Neutrophil (primary cell): ENCODE results near the gene MIS12.

Experiments
- H3K27ac ChIP-seq: fragments of 200-600 bp; sonication (generic); 2 replicates; pipeline ENCODE4 v1.5.1; 2016; ENCODE audit warnings: mild to moderate bottlenecking, moderate library complexity
- H3K27me3 ChIP-seq: fragments of 200-600 bp; sonication (generic); 2 replicates; pipeline ENCODE4 v1.6.0; 2016; ENCODE audit warnings: mild to moderate bottlenecking
- H3K36me3 ChIP-seq: fragments of 200-600 bp; sonication (generic); 2 replicates; pipeline ENCODE4 v1.5.1; 2017
- H3K4me1 ChIP-seq, 2 experiments: fragments of 200-600 bp in 1 of 2; sonication (generic) in 1 of 2; 1 replicate in 1 of 2; 2 replicates in 1 of 2; pipeline versions ENCODE4 v1.5.1 to v1.6.1; 2013 to 2016; ENCODE audit warnings: low read depth in 1 of 2, low read length in 1 of 2, mild to moderate bottlenecking in 1 of 2, moderate library complexity in 1 of 2; ENCODE audit not compliant: control insufficient read depth in 1 of 2, insufficient read depth in 1 of 2
- H3K4me3 ChIP-seq, 2 experiments: fragments of 200-600 bp in 1 of 2; sonication (generic) in 1 of 2; 1 replicate in 1 of 2; 2 replicates in 1 of 2; pipeline ENCODE4 v1.5.1; 2013 to 2016; ENCODE audit warnings: low read depth in 1 of 2, low read length in 1 of 2, mild to moderate bottlenecking in 1 of 2, moderate library complexity in 1 of 2
- H3K9me3 ChIP-seq: fragments of 200-600 bp; sonication (generic); 2 replicates; pipeline ENCODE4 v1.5.1; 2016
- TF ChIP-seq, protein P1 (sequence below): fragments of 200-600 bp; sonication (generic); IDR thresholded peaks from 2 replicates; pipeline ENCODE4 v1.5.1; 2016; ENCODE audit warnings: antibody characterized with exemption

Gene MIS12

GRCh38 chr17:5468075-5468473 is 18.3 kb upstream of the MIS12 start:
- Histone ChIP-seq H3K4me1 (peaks cover 27 to 29% of the 10 kb centered on the region in 2 experiments), H3K27me3 (no peaks in the 10 kb centered on the region), H3K27ac (peak overlapping the region; percentile 71), H3K9me3 (no peaks in the 10 kb centered on the region), H3K36me3 (peaks cover 10% of the 10 kb centered on the region), H3K4me3 (peak overlapping the region; percentile 81 to 95)
- TF ChIP-seq, protein P1, sequence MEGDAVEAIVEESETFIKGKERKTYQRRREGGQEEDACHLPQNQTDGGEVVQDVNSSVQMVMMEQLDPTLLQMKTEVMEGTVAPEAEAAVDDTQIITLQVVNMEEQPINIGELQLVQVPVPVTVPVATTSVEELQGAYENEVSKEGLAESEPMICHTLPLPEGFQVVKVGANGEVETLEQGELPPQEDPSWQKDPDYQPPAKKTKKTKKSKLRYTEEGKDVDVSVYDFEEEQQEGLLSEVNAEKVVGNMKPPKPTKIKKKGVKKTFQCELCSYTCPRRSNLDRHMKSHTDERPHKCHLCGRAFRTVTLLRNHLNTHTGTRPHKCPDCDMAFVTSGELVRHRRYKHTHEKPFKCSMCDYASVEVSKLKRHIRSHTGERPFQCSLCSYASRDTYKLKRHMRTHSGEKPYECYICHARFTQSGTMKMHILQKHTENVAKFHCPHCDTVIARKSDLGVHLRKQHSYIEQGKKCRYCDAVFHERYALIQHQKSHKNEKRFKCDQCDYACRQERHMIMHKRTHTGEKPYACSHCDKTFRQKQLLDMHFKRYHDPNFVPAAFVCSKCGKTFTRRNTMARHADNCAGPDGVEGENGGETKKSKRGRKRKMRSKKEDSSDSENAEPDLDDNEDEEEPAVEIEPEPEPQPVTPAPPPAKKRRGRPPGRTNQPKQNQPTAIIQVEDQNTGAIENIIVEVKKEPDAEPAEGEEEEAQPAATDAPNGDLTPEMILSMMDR, result no peak

GRCh38 chr17:5472511-5472910 is 13.9 kb upstream of the MIS12 start:
- Histone ChIP-seq H3K4me1 (peaks cover 17% of the 10 kb centered on the region in 2 experiments), H3K27ac (no peak overlapping the region), H3K4me3 (no peak overlapping the region), H3K9me3 (no peaks in the 10 kb centered on the region), H3K36me3 (peaks cover 50% of the 10 kb centered on the region), H3K27me3 (no peaks in the 10 kb centered on the region)
- TF ChIP-seq, protein P1, result no peak

DNA sequence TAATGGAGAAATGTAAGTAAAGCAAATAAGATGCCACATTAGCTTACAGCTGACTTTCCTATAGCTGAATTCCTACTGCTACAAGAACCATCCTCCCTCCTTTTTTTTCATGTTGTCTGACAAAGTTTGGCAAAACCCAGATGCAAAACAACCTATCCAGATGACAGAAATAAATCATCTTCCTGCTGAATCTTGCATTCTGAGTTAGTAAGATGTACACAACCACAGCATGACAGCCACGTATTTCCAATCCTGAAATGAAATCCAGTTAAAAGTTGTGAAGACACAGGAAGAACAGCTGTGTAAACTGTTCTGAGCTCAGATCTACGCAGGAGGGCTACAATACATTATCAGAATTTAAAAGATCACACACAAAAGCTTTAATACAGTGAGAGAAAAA is 12.5 kb upstream of the MIS12 start:
- peaks cover 6 to 7% of the 10 kb centered on the region in 2 experiments for H3K4me1 ChIP-seq
- TF ChIP-seq, protein P1, result no peak
- H3K27ac ChIP-seq, result no peak overlapping the region
- H3K27me3 ChIP-seq, result no peaks in the 10 kb centered on the region
- no peaks in the 10 kb centered on the region for H3K9me3 ChIP-seq
- H3K4me3 ChIP-seq, result no peak overlapping the region
- peaks cover 64% of the 10 kb centered on the region for H3K36me3 ChIP-seq

DNA sequence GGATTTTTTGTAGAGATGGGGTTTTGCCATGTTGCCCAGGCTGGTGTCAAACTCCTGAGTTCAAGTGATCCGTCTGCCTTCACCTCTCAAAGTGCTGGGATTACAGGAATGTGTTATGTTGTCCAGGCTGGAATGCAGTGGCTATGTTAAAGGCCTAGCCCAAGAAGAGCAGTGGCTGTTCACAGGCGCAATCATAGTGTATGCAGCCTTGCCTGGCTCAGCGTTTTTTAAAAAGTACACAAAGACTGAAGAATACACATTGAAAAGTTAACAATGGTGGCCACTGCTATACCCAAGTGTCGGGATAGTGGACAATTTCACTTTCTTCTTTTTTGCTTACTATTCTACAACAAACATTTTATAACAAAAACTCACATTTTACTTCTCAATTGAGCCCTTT is 7.4 kb upstream of the MIS12 start:
- TF ChIP-seq, protein P1, result no peak
- Histone ChIP-seq H3K27ac (no peak overlapping the region), H3K27me3 (no peaks in the 10 kb centered on the region), H3K36me3 (peaks cover 92% of the 10 kb centered on the region), H3K4me1 (no peaks in the 10 kb centered on the region), H3K9me3 (no peaks in the 10 kb centered on the region), H3K4me3 (no peak overlapping the region)

DNA sequence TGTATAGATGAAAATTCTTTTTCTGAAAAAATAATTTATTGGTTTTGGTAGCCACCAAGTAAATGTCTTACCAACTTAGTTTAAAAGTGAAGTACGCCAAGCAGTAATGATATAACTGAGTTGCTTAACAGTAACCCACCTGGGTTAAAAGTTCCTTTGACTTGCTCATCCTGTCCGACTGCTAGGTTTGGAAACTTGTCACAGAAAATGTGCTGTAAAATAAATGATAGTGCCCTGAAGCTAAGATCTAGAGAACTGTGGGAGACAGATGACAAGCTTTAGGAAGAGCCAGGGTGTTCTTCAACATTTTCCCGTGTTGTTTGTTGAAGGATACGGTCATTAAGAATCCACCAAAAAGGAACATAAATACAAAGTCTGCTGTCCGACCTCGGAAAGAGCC is 5.4 kb upstream of the MIS12 start:
- Histone ChIP-seq H3K27me3 (no peaks in the 10 kb centered on the region), H3K4me1 (peaks cover 14 to 15% of the 10 kb centered on the region in 2 experiments), H3K27ac (no peak overlapping the region), H3K36me3 (peaks cover 80% of the 10 kb centered on the region), H3K9me3 (no peaks in the 10 kb centered on the region), H3K4me3 (no peak overlapping the region)
- TF ChIP-seq, protein P1, result no peak

DNA sequence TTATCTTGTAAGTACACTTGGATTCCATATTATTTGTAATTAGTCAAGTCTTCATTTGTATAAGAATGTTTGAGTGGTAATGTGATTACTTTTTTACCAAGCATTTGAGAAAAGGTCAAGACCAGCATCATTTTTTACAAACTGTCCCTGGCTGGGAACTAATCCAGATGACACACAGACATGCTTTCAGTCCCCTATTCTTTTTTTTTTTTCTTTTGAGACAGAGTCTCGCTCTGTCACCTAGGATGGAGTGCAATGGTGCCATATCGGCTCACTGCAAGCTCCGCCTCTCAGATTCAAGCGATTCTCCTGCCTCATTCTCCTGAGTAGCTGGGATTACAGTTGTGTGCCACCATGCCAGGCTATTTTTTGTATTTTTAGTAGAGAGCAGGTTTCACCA is 4.9 kb upstream of the MIS12 start:
- no peak overlapping the region for H3K4me3 ChIP-seq
- peaks cover 14 to 15% of the 10 kb centered on the region in 2 experiments for H3K4me1 ChIP-seq
- TF ChIP-seq, protein P1, result no peak
- no peaks in the 10 kb centered on the region for H3K27me3 ChIP-seq
- no peak overlapping the region for H3K27ac ChIP-seq
- peaks cover 77% of the 10 kb centered on the region for H3K36me3 ChIP-seq
- no peaks in the 10 kb centered on the region for H3K9me3 ChIP-seq
